K562 treated with DMSO at 1 percent for 12 hours (cell line): ENCODE data around the gene PLEKHA1. TPM values are rescaled to one million over a fixed set of nuclear protein-coding genes. Genes with fewer than 3 reads are reported as not detected.

Experiments used
- total RNA-seq: library from RNA; unstranded; fragments of 300-600 nt; gene quantifications from 2 replicates; pipeline ENCODE4 v1.2.3, GENCODE V29; 2022; ENCODE audit not compliant: insufficient read depth

PLEKHA1 gene
- 0.27 and 0.94 TPM in 2 replicates for total RNA-seq

GRCh38 chr10:122374237-122374858 lies at the start of gene PLEKHA1:
Gene PLEKHA1 (plus strand): TSS chr10:122374708. CDS start chr10:122393201, 18,493 bp downstream.

GRCh38 chr10:122454603-122455080 lies 80.1 kb downstream of the PLEKHA1 start, which contains the start of gene ARMS2:
Gene ARMS2 (plus strand): TSS chr10:122454653. CDS start chr10:122454728, 75 bp downstream.

GRCh38 chr10:122461367-122461728 lies 86.8 kb downstream of the PLEKHA1 start, which contains the start of gene HTRA1:
Gene HTRA1 (plus strand): TSS chr10:122461553. CDS start chr10:122461653, 100 bp downstream.

Other genes with a start within 250 kb of the PLEKHA1 start
- gene BTBD16, start 103.4 kb upstream of the PLEKHA1 start, total RNA-seq: not detected in 2 replicates
- gene ARMS2, start 79.9 kb downstream of the PLEKHA1 start, total RNA-seq: not detected in 2 replicates
- gene HTRA1, start 86.8 kb downstream of the PLEKHA1 start, total RNA-seq: not detected in 2 replicates
- not detected in 2 replicates for gene DMBT1, start 186.0 kb downstream of the PLEKHA1 start, total RNA-seq